Peyer's patch (tissue), 4 donors: ENCODE results near the gene RNF225.

Experiments used
- CTCF ChIP-seq, 6 experiments: fragments of 450-650 bp in 4 of 6; fragments of 200-600 bp in 2 of 6; sonication (generic) in 1 of 6; IDR thresholded peaks; one replicate each; pipeline ENCODE4 v1.5.1; 2017 to 2019; ENCODE audit warnings: antibody characterized with exemption in 6 of 6, mild to moderate bottlenecking in 3 of 6, moderate library complexity in 1 of 6
- POLR2A ChIP-seq, 2 donors: fragments of 450-650 bp; IDR thresholded peaks; one replicate each; pipeline ENCODE4 v1.5.1; 2017; ENCODE audit warnings: antibody characterized with exemption in 2 of 2, mild to moderate bottlenecking in 2 of 2, moderate library complexity in 2 of 2

- TF ChIP-seq CTCF (IDR thresholded peaks at IDR 0.05) (no peak), POLR2A (IDR thresholded peaks at IDR 0.05) (no peak)
These were observed 40.1 kb upstream of the RNF225 start for GRCh38 chr19:58355215-58355796.
